OCI-LY1 (cell line): Measurements from ENCODE around the gene NME3.

Source experiments
- H2AFZ ChIP-seq: fragments of 200-600 bp; sonication (generic), shearing (Covaris generic); 2 replicates; pipeline ENCODE4 v1.6.0; 2014; ENCODE audit warnings: antibody characterized with exemption, mild to moderate bottlenecking, low read length
- H3F3A ChIP-seq: fragments of 200-600 bp; sonication (generic), shearing (Covaris generic); 2 replicates; pipeline ENCODE4 v1.6.0; 2014; ENCODE audit warnings: mild to moderate bottlenecking, antibody characterized with exemption, low read length, moderate library complexity; ENCODE audit not compliant: insufficient read depth
- H3K27ac ChIP-seq: fragments of 200-600 bp; sonication (generic); 2 replicates; pipeline ENCODE4 v1.5.1; 2014; ENCODE audit warnings: low read length, mixed run types, mild to moderate bottlenecking, low read depth; ENCODE audit not compliant: poor library complexity, severe bottlenecking
- H3K27me3 ChIP-seq: fragments of 200-600 bp; sonication (generic); 2 replicates; pipeline ENCODE4 v1.6.0; 2014; ENCODE audit warnings: antibody characterized with exemption, mild to moderate bottlenecking, low read length, moderate library complexity; ENCODE audit not compliant: insufficient read depth
- H3K36me3 ChIP-seq: fragments of 200-600 bp; sonication (generic); 2 replicates; pipeline ENCODE4 v1.6.1; 2014; ENCODE audit warnings: mild to moderate bottlenecking, antibody characterized with exemption, low read length, moderate library complexity, mixed read lengths; ENCODE audit not compliant: insufficient read depth
- H3K4me1 ChIP-seq: fragments of 200-600 bp; sonication (generic); 2 replicates; pipeline ENCODE4 v1.5.1; 2014; ENCODE audit warnings: mild to moderate bottlenecking, low read length, moderate library complexity; ENCODE audit not compliant: insufficient read depth, severe bottlenecking
- H3K4me2 ChIP-seq: fragments of 200-600 bp; sonication (generic), shearing (Covaris generic); 2 replicates; pipeline ENCODE4 v1.6.1; 2014; ENCODE audit warnings: low read length
- H3K4me3 ChIP-seq: fragments of 200-600 bp; sonication (generic); 2 replicates; pipeline ENCODE4 v1.5.1; 2014; ENCODE audit warnings: low read length, low read depth, mild to moderate bottlenecking, mixed read lengths; ENCODE audit not compliant: poor library complexity, severe bottlenecking
- H3K79me2 ChIP-seq: fragments of 200-600 bp; shearing (Covaris generic); 2 replicates; pipeline ENCODE4 v1.6.1; 2016; ENCODE audit warnings: mixed run types, low read length, mixed read lengths; ENCODE audit not compliant: insufficient read depth
- H3K9ac ChIP-seq: fragments of 200-600 bp; sonication (generic), shearing (Covaris generic); 2 replicates; pipeline ENCODE4 v1.6.1; 2014; ENCODE audit warnings: mild to moderate bottlenecking, low read length, mixed read lengths
- H3K9me2 ChIP-seq: fragments of 200-600 bp; sonication (generic), shearing (Covaris generic); 2 replicates; pipeline ENCODE4 v1.6.1; 2014; ENCODE audit warnings: low read depth, mild to moderate bottlenecking, low read length, mixed read lengths
- H3K9me3 ChIP-seq: fragments of 200-600 bp; shearing (Covaris generic); 2 replicates; pipeline ENCODE4 v1.6.1; 2014; ENCODE audit warnings: low read length, mixed read lengths
- H4K20me1 ChIP-seq: fragments of 200-600 bp; sonication (generic), shearing (Covaris generic); 2 replicates; pipeline ENCODE4 v1.6.0; 2016; ENCODE audit warnings: mild to moderate bottlenecking, low read length; ENCODE audit not compliant: insufficient read depth
- CTCF ChIP-seq: fragments of 200-600 bp; sonication (generic), shearing (Covaris generic); IDR thresholded peaks from 2 replicates; pipeline ENCODE4 v1.5.1; 2017; ENCODE audit warnings: mild to moderate bottlenecking, antibody characterized with exemption, low read length, moderate library complexity, mixed read lengths
- EZH2 ChIP-seq: fragments of 200-600 bp; sonication (generic), shearing (Covaris generic); IDR thresholded peaks from 2 replicates; pipeline ENCODE4 v1.8.0; 2017; ENCODE audit warnings: borderline replicate concordance, mixed run types, mild to moderate bottlenecking, antibody characterized with exemption, low read length, moderate library complexity, mixed read lengths

Gene NME3

GRCh38 chr16:1766701-1767100, 4.6 kb downstream of the NME3 start:
- peaks cover 77% of the 10 kb centered on the region for H3K36me3 ChIP-seq

GRCh38 chr16:1766231-1766630, 5.1 kb downstream of the NME3 start:
- H3K36me3 ChIP-seq: peaks cover 78% of the 10 kb centered on the region
- H2AFZ ChIP-seq: no peak overlapping the region
- H3K79me2 ChIP-seq: no peaks in the 10 kb centered on the region
- peaks cover 10% of the 10 kb centered on the region for H3K4me1 ChIP-seq
- no peaks in the 10 kb centered on the region for H3K27me3 ChIP-seq
- TF ChIP-seq EZH2 (no peak), CTCF (no peak)
- no peaks in the 10 kb centered on the region for H3K9me2 ChIP-seq
- no peak overlapping the region for H3K9ac ChIP-seq
- no peaks in the 10 kb centered on the region for H3F3A ChIP-seq
- no peak overlapping the region for H3K27ac ChIP-seq
- H3K4me3 ChIP-seq: no peak overlapping the region
- no peaks in the 10 kb centered on the region for H4K20me1 ChIP-seq
- no peak overlapping the region for H3K4me2 ChIP-seq
- no peaks in the 10 kb centered on the region for H3K9me3 ChIP-seq

More at GRCh38 chr16:1766701-1767100, 4.6 kb downstream of the NME3 start:
- Histone ChIP-seq H3K27ac (no peak overlapping the region), H2AFZ (no peak overlapping the region), H3K4me3 (no peak overlapping the region), H3K4me2 (no peak overlapping the region), H3K4me1 (peaks cover 10% of the 10 kb centered on the region), H4K20me1 (no peaks in the 10 kb centered on the region), H3K9me3 (no peaks in the 10 kb centered on the region), H3K79me2 (no peaks in the 10 kb centered on the region), H3K27me3 (no peaks in the 10 kb centered on the region), H3K9me2 (no peaks in the 10 kb centered on the region), H3K9ac (no peak overlapping the region), H3F3A (no peaks in the 10 kb centered on the region)
- no peak for TF ChIP-seq CTCF
- no peak for TF ChIP-seq EZH2

- Histone ChIP-seq H2AFZ (no peak overlapping the region), H3K9ac (no peak overlapping the region), H3K9me3 (no peaks in the 10 kb centered on the region), H3K27me3 (no peaks in the 10 kb centered on the region), H3K27ac (no peak overlapping the region), H3F3A (no peaks in the 10 kb centered on the region), H3K4me1 (peaks cover 10% of the 10 kb centered on the region), H4K20me1 (no peaks in the 10 kb centered on the region), H3K4me3 (no peak overlapping the region), H3K36me3 (peaks cover 83% of the 10 kb centered on the region), H3K4me2 (no peak overlapping the region), H3K79me2 (no peaks in the 10 kb centered on the region), H3K9me2 (no peaks in the 10 kb centered on the region)
- TF ChIP-seq EZH2 (no peak), CTCF (no peak)
These were observed 5.5 kb downstream of the NME3 start for GRCh38 chr16:1765826-1766225.
